ENCODE data around the gene ZNF627. TPM values are rescaled to one million over a fixed set of nuclear protein-coding genes. Genes with fewer than 3 reads are reported as not detected.

Gene ZNF627
- total RNA-seq, 1 experiment from 2014 or later, result 11.4 TPM

DNA sequence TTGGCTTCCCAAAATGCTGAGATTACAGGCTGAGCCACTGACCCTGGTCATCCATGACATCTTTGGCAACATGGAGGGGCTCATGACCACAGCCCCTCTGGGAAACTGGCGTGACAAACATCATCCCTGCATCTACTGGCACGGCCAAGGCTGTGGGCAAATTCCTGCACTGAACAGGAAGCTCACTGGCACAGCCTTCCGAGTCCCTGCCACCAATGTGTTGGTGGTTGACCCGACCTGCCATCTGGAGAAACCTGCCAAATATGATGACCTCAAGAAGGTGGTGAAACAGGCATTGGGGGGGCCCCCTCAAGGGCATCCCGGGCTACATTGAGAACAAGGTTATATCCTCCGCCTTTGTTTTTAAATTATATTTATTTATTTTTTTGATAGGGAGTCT is 11.0 kb upstream of the ZNF627 start:
- 0 out of 2 replicates have a peak, but pooled peaks cover 4% of the 10 kb centered on the region for H3K4me1 ChIP-seq (replicated peaks; ENCODE audit: insufficient read depth)
- peaks cover 11% of the 10 kb centered on the region; the same call in 1 of the 2 replicates for H3F3A ChIP-seq (ENCODE audit: insufficient read depth, low read depth)
- H3K4me3 ChIP-seq, result no peak overlapping the region
- no peaks in the 10 kb centered on the region for H3K36me3 ChIP-seq (ENCODE audit: low read depth)
- TF ChIP-seq, protein P1, sequence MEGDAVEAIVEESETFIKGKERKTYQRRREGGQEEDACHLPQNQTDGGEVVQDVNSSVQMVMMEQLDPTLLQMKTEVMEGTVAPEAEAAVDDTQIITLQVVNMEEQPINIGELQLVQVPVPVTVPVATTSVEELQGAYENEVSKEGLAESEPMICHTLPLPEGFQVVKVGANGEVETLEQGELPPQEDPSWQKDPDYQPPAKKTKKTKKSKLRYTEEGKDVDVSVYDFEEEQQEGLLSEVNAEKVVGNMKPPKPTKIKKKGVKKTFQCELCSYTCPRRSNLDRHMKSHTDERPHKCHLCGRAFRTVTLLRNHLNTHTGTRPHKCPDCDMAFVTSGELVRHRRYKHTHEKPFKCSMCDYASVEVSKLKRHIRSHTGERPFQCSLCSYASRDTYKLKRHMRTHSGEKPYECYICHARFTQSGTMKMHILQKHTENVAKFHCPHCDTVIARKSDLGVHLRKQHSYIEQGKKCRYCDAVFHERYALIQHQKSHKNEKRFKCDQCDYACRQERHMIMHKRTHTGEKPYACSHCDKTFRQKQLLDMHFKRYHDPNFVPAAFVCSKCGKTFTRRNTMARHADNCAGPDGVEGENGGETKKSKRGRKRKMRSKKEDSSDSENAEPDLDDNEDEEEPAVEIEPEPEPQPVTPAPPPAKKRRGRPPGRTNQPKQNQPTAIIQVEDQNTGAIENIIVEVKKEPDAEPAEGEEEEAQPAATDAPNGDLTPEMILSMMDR (conservative IDR thresholded peaks at IDR 0.05), result no peak
- no peak for TF ChIP-seq EZH2 (IDR thresholded peaks at IDR 0.05; ENCODE audit: low read depth)
- no peaks in the 10 kb centered on the region for H4K20me1 ChIP-seq (ENCODE audit: insufficient read depth)
- ChIA-PET CTCF (no interaction called here), POLR2A (ENCODE audit: unreplicated experiment) (no interaction called here)
- no peaks in the 10 kb centered on the region for H3K9me2 ChIP-seq (ENCODE audit: insufficient read depth)
- H3K27me3 ChIP-seq (ENCODE audit: insufficient read depth, low read depth), result no peaks in the 10 kb centered on the region
- BruUV-seq (replicated peaks), result no TSS peak
- intact Hi-C loops (cut with micrococcal nuclease; ENCODE audit: unreplicated experiment), result loop anchor here (2.0 kb wide), 1 partner anchor 292 kb away; no protein-coding TSS in a partner anchor
- no peak for DNase-seq
- no peaks in the 10 kb centered on the region for H3K9me3 ChIP-seq (ENCODE audit: insufficient read depth, low read depth)
- no peak overlapping the region for H3K27ac ChIP-seq
- no peaks in the 10 kb centered on the region for H3K79me2 ChIP-seq (ENCODE audit: low read depth)
- no peak overlapping the region for H2AFZ ChIP-seq
- no peak overlapping the region for H3K4me2 ChIP-seq

DNA sequence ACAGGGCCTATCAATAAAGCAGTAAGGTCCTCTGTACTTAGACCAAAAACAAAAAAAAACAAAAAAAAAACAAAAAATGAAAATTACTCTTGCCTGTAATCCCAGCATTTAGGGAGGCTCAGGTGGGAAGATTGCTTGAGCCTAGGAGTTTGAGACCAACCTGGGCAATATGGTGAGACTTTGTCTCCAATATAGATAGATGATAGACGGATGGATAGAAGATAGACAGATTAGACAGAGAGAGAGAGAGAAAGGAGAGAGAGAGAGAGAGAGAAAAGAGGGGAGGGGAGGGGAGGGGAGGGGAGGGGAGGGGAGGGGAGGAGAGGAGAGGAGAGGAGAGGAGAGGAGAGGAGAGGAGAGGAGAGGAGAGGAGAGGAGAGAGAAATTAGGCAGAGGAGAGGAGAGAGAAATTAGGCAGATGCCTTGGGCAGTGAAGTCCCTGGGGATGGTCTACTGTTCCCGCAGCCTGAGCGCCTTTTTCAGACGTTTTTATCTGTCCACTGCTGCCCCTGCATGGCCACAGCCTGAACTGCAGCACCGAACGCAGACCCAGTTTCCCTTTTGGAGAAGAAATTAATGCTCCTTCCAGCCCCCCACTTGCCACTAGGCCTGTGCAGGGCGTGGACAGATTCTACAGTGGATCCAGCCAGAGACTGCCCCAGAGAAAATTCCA is 9.8 kb upstream of the ZNF627 start:
- Histone ChIP-seq H3K9me3 (ENCODE audit: insufficient read depth, low read depth) (no peaks in the 10 kb centered on the region), H3K27me3 (ENCODE audit: insufficient read depth, low read depth) (no peaks in the 10 kb centered on the region), H3K4me3 (no peak overlapping the region), H3K36me3 (ENCODE audit: low read depth) (no peaks in the 10 kb centered on the region), H4K20me1 (ENCODE audit: insufficient read depth) (no peaks in the 10 kb centered on the region), H2AFZ (no peak overlapping the region; the same call in 1 of the 2 replicates), H3K79me2 (ENCODE audit: low read depth) (no peaks in the 10 kb centered on the region), H3K9me2 (ENCODE audit: insufficient read depth) (no peaks in the 10 kb centered on the region), H3F3A (ENCODE audit: insufficient read depth, low read depth) (peaks cover 11% of the 10 kb centered on the region; the same call in 1 of the 2 replicates), H3K27ac (no peak overlapping the region), H3K4me2 (peak overlapping the region; percentile 49), H3K4me1 (replicated peaks; ENCODE audit: insufficient read depth) (0 out of 2 replicates have a peak, but pooled peaks cover 4% of the 10 kb centered on the region)
- POLR2A ChIA-PET (ENCODE audit: unreplicated experiment), result interaction anchor here (0.6 kb wide), 1 partner anchor 28 kb away, joined by 4 read pairs; the partner anchor contains the start of gene ELOF1
- intact Hi-C loops (cut with micrococcal nuclease; ENCODE audit: unreplicated experiment), result loop anchor here (1.0 to 2.0 kb wide), 3 partner anchors 91 to 450 kb away; no protein-coding TSS in a partner anchor
- no TSS peak for BruUV-seq (replicated peaks)
- CTCF ChIA-PET, result interaction anchor here (1.0 kb wide), 1 partner anchor 29 kb away, joined by 8 read pairs; the partner anchor contains the start of gene ELOF1
- peak in 1 of 2 experiments; percentile 76 for DNase-seq
- TF ChIP-seq, protein P1 (conservative IDR thresholded peaks at IDR 0.05), result peak; percentile 93
- TF ChIP-seq EZH2 (IDR thresholded peaks at IDR 0.05; ENCODE audit: low read depth), result no peak

DNA sequence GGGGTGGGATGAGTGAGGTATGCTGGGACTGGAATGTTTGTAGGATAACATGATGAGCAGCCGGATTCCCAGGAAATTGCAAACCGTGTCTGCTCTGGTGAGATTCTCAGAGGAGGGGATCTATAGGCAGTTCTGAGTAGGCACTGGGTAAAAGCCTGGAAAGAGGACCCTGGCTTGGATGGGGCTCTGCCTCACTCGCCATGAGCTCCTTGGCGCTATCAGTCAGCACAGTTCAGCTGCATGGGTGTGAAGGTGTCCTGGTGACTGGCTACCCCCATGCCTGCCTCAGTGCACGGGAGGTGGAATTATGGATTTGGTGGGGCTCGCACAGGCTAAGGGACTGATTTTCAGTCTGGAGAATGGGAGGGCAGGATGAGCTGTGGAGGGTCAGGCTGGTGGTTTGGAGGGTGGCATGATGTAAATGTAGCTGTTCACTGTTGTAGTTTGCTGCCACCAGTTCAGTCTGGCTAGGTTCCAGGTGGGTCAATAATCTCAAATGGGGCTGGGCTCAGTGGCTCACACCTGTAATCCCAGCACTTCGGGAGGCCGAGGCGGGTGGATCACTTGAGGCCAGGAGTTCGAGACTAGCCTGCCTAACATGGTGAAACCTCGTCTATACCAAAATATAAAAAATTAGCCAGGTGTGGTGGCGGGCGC is 9.2 kb upstream of the ZNF627 start:
- POLR2A ChIA-PET (ENCODE audit: unreplicated experiment), result interaction anchor here (0.6 kb wide), 1 partner anchor 29 kb away, joined by 4 read pairs; the partner anchor contains the start of gene ELOF1
- TF ChIP-seq, protein P1 (conservative IDR thresholded peaks at IDR 0.05), result peak; percentile 60; the same call in 1 of the 2 replicates
- TF ChIP-seq EZH2 (IDR thresholded peaks at IDR 0.05; ENCODE audit: low read depth), result no peak
- Histone ChIP-seq H3K9me3 (ENCODE audit: insufficient read depth, low read depth) (no peaks in the 10 kb centered on the region), H3K4me2 (peak overlapping the region; percentile 49), H3K27me3 (ENCODE audit: insufficient read depth, low read depth) (no peaks in the 10 kb centered on the region), H3K79me2 (ENCODE audit: low read depth) (no peaks in the 10 kb centered on the region), H3K4me3 (no peak overlapping the region), H3F3A (ENCODE audit: insufficient read depth, low read depth) (peaks cover 11% of the 10 kb centered on the region; the same call in 1 of the 2 replicates), H3K27ac (no peak overlapping the region), H3K4me1 (replicated peaks; ENCODE audit: insufficient read depth) (0 out of 2 replicates have a peak, but pooled peaks cover 4% of the 10 kb centered on the region), H2AFZ (no peak overlapping the region; the same call in 1 of the 2 replicates), H3K9me2 (ENCODE audit: insufficient read depth) (no peaks in the 10 kb centered on the region), H4K20me1 (ENCODE audit: insufficient read depth) (no peaks in the 10 kb centered on the region), H3K36me3 (ENCODE audit: low read depth) (no peaks in the 10 kb centered on the region)
- no peak for DNase-seq
- CTCF ChIA-PET, result interaction anchor here (0.8 to 1.0 kb wide), 2 partner anchors 30 to 382 kb away, joined by 3 to 8 read pairs; partner anchors contain the start of gene ELOF1
- no TSS peak for BruUV-seq (replicated peaks)
- intact Hi-C loops (cut with micrococcal nuclease; ENCODE audit: unreplicated experiment), result loop anchor here (1.0 to 2.0 kb wide), 3 partner anchors 92 to 451 kb away; no protein-coding TSS in a partner anchor
